A172 (cell line): Measurements from ENCODE around the gene SUN2. TPM values are rescaled to one million over a fixed set of nuclear protein-coding genes. Genes with fewer than 3 reads are reported as not detected.

Experiments used
- DNase-seq: peaks from one replicate; pipeline ENCODE4 v3.0.0-alpha.2; 2015; ENCODE audit warnings: low spot score
- total RNA-seq: library from RNA; depleted of rRNA; stranded (reverse); fragments of >200 nt; shearing (Covaris generic); gene quantifications from 2 replicates; pipeline ENCODE4 v1.2.3, GENCODE V29; 2014

SUN2 gene
- total RNA-seq, 1 experiment from 2014 or later, result 61.3 TPM

DNA sequence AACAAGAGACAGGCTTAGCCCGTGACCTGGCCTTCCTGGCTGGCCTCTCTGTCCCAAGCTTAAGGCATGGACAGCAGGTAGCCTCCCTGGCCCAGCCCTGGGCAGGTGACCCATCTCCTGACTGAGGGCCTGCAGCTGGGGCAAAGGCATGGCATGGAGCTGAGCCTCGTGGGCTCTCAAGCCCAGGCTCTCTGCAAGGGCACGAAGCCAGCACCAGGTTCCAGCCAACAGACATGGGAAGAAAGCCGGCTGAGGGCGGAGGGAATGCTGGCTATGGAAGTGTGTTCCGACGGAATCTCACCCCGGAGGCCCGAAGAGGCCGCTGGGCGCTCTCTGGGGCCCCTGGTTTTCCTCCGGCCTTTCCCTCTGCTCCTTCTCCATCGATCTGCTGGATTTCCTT lies 25.2 kb upstream of the SUN2 start:
- DNase-seq, result no peak

DNA sequence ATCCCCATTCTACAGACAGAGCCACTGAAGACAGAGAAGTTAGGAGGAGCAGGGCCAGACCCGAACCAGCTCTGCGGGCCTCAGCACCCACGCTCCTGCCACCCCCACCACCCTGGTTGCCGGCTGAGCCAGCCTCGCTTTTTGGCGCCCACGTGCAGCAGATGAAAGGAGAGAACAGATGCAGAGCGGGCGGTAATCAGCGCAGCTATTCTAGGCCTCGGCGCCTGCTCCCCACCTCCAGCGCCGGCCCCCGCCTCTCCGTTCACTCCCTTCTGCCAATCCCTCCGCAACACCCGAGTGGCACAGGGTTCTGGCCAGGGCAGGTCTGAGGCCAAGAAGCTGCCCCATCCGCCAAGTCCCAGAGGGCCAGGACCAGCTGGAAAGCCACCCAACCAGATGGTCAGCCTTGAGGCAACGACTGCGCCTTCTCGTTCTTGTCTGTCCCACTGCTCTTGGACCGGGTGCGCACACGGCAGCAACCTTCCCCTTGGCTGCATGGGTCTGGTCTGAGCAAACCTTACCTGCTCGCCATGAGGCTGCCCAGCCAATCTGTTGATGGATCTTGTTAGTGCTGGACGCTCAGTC lies 21.4 kb upstream of the SUN2 start:
- no peak for DNase-seq

DNA sequence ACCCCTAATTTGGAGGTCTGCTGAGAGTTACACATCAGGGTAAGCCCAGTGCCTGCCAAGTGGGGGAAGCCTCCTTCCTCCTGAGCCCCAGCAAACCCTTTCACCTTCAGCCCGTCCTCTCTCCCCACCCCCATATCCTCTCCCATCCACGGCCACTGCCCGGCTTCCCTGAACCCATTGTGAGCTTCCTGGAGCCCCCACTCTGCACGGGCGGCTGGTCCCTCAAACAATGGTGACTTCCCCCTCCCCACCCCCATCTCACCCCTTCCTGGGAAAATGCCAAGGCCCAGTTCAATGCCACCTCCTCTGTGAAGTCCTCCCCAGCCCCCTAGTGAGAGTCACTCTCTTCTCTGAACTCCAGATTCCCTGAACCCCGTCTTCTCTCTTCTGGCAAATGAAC lies 20.3 kb upstream of the SUN2 start:
- DNase-seq, result no peak

DNA sequence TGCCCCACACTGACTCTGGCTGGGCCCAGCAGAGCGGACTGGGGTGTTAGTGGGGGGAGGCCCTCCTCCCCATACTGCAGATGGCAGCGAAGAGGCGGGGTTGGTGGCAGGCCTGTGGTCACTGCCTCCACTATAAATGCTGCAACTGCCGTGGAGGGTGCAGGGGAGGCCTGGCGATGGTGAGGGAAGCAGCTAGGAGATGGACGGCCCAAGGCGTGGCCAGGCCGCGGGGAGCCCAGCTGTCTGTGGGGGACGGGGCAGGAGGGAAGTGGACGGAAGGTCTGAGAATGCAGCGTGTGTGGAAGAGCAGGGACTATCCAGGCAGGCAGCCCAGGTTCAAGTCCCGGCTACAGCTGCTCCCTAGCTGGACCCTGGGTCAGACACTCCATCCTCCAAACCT lies 19.9 kb upstream of the SUN2 start:
- DNase-seq, result no peak

DNA sequence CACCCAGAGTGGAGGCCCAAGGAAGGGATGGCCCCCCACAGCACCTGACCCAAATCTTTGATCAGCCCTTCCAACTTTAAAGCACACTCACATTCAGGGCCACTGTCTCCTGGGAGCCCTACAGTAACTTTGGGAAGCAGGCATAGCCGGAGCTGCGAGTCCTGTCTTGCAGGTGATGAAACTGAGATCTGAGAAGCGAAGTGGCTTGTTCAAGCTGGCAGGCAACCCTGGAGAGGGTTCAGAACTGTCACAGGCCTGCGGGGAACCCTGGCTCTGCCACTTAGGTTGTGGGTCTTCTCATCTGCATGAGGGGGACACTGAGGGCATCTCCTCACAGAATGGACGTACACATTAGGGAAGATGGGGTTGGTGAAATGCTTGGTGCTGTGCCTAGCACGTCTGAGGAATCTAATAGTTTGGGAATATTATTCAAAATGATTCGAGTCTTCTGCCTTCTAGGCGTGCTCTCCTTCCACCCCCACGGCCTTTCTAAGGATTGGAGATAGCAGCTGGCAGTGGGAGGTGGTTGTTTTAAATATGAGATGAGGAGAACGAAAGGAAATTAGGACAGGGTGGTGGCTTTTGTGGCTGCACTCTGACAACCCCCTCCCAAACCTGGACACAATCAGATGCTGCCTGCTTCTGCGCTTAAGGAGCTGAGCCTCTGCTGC lies 18.8 kb upstream of the SUN2 start:
- no peak for DNase-seq

DNA sequence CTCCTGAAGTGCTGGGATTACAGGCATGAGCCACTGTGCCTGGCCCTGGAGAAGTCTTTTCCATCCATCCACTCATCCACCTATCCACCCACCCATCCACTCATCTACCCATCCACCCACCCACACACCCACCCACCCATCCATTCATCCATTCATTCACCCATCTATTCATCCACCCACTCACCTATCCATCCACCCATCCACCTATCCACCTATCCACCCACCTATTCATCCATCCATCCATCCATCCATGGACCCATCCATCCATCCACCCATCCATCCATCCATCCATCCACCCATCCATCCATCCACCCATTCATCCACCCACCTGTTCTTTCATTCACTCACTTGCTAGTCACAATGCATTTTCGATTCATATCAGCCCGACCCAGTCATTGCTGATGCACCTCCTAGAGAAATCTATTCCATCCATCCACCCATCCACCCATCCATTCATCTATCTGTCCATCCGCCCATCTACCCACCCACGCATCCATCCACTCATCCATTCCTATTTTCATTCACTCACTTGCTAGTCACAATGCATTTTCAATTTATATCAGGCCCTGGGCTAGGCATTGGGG lies 17.7 kb upstream of the SUN2 start:
- no peak for DNase-seq

DNA sequence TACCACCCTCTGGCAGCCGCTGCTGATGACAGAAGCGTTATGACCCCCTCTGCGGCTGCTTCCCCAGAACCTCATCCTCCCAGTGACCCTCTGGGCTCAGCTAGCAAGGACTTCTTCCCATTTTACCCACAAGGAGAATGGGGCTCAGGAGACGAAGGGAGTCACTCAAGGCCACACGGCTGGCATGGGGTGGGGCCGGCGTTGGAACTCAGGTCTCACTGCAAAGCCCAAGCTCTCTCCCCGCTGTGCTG lies 16.8 kb upstream of the SUN2 start:
- DNase-seq, result no peak

DNA sequence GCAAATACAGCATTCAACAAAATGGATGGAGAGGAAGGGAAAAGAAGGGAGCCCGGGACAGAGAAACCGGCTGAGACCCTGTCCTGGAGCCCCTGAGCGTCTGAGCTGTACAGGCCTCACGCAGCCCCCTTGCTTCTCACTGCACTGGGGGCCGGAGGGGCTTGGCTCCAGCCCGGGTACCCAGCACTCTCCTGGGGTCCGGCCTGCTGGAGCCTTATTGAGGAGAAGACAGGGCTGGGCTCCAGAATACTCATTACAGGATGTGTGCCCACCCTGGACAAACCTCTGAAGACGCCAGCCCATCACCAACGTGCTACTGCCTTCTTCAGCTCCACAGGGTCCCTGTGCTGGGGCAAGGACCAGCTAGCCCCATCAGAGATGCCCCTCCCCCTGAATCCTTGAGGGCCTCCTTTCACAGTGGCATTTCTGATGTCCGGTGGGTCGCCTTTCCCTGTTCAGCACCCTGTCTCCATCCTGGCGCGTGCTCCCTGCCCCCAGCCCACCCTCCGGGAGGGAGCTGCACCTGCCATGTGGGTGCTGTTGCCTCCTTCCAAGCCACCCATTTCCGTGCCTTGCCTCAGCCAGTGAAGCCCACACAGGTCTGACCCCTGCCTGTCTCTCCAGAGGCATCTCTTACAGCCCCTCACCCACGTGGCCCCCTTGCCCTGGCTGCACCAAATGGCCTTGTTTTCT lies 14.6 kb upstream of the SUN2 start:
- no peak for DNase-seq

DNA sequence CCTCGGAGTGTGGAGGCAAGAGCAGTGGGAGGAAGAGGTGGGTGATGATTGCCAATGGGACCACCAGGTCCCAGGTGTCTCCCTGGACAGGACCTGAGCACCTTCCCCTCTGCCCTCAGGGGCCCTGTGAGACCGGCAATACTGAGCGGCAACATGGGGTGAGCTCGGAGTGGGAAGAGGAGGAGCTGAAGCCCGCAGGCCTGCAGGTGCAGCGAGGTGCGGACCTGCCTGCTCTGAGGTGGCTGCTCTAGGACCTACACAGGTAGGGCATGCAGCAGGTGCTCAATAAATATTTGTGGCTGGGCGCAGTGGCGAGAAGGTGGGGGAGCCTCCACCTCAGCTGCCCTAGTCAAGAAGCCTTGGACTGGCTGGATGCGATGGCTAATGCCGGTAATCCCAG lies 12.2 kb upstream of the SUN2 start:
- DNase-seq, result no peak

DNA sequence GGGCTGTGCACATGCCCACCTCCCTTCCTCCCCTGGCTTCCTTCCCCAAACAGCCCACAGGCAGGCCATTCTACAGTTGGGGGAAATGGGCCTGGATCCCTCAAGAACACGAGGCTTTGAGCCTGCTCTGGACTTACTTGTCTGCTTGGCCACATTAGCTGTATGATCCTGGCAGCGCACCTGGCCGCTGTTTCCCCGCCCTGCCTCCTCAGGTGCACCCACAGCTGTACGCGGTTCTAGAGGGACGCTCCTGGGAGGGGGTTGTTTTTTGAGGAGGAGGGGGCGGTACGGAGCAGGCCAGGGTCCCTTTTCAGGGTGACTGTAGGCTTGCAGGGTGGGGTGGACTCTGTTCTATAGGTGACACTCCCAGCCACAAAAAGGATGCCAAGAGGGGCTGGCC lies 11.5 kb upstream of the SUN2 start:
- DNase-seq, result no peak

DNA sequence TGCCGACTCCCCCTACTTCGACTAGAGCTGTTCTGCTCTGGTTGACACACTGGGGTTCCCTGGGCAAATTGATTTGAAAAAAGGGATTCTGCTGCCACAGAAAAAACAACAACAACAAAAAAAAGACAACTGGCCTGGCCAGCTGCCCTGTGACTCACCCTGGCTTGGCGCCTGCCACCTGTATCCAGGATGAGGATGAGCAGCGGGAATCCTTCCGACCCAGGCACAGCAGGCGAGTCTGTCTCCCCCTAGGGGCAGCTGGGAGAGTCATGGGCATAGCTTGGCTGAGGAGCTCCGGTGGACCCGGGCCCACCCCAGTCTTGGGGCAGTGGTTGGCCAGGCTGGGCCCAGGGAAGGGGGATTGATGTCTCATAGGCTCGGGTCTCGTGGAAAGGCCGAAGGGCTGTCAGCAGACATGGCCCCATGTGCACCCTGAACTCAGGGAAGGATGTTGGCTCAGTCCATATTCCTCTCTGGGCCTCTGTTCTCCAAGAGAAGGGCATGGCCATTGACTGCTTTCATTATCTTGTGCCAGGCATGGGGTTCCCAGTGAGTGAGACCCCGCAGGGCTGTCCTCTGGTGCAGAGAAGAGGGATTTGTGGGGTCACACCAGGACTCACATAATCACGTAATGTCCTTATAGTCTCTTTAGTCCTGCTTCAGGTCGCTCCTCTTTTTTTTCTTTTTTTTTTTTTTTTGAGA lies 10.4 kb upstream of the SUN2 start:
- DNase-seq, result peak; percentile 75

DNA sequence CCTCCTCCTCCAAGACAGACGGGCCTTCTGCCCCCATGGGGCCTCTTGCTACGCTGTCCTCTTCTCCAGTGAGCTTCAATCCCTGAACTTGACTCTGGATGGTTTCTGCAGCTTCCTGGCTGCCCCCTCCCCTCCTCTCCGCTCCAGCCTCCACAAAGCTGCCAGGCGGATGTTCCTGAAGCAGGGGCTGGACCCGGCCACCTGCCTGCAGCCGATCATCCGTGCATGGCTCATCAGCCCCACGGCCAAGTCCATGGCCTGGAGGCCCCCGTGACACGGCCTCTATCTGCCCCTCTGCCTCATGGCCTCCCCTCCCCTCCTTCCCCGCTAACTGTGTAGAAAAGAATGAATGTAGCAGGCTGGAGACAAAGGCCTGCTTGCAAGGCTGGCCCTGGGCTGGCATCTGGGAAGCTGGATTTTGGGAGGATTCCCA lies 6.8 kb upstream of the SUN2 start:
- no peak for DNase-seq

DNA sequence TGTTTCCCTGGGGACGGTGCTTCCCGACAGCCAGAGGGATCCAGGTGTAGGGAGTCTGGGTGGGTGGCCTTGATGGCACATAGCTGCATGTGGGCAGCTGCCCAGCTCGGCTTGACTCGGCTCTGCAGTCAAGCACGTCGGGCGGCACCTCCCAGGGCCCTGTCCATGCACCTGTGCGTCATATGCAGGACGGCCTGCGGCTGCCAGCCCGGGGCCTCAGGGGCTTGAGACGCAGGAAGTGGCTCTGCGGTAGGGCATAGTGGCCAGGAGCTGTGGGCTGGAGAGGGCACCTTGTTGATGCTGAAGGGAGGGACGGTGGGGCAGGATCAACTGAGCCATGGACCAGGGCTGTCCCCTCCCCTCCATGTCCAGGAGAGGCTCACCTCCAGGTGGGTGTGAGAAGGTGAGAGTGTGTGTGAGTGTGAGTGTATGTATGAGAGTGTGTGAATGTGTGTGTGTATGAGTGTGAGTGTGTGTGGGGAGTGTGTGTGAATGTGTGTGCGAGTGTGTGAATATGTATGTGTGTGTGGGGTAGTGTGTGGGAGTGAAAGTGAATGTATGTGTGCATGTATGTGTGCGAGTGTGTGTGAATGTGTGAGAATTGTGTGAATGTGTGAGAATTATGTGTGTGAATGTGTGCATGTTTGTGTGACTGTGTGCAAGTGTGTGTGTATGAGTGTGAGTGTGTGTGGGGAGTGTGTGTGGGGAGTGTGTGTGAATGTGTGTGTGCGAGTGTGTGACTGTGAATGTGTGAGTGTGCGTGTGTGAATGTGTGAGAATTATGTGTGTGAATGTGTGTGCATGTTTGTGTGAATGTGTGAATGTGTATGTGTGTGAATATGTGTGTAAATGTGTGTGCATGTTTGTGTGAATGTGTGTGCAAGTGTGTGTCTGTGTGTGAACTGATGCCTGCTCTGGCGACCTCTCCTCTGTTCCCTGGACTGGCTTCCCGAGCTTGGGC lies 5.7 kb upstream of the SUN2 start:
- no peak for DNase-seq

DNA sequence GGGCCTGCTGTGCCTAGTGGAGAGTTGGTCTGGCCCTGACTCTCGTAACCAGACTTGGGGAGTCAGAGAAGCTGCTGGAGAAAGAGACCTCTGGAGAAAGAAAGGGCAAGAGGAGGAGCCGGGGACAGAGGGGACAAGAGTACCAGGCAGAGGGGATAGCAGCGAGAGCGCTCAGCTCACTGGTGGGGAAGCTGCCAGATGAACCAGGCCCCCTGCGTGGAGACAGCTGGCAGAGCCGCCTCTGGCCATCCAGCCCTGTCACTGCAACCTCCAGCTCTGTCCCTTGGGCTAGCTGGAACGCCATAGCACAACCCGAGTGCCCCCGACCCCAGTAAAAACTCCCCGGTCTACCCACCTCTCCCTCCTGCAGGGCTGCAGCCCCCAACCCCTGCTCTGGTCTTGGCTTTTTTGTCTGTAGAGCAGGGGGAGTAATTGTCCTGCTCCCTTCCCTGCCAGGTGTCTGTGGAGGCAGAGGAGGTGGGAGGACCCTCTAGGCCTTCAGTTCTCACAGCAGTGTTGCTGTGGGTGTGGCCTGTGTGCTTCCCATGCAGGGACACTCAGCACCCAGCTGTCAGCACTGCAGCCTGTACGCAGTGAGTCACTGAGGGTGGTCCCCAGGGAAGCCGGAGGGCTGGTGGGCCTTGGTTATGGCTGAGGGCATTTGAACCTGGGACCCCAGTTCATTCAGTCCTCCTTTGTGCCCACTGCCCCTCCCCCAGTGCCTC lies 4.8 kb upstream of the SUN2 start:
- peak; percentile 26 for DNase-seq

DNA sequence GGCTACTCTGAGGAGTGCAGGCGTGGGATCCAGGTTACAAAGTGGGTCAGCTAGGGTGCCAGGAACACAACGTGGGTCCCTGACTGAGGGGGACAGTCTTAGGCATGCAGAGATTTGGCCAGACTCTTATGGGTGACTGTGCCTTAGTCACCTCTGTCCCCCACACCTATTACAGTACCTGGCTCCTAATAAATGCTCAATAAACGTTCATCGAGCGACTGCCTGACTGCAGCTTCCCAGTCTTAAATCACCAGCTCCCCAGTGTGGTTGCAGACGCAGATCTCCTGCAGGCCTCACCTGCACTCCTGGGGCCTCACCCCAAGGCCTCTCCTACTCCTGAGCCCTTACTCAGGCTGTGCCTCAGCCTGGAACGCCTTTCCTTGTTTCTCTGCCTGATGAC lies 3.2 kb upstream of the SUN2 start:
- DNase-seq, result no peak

DNA sequence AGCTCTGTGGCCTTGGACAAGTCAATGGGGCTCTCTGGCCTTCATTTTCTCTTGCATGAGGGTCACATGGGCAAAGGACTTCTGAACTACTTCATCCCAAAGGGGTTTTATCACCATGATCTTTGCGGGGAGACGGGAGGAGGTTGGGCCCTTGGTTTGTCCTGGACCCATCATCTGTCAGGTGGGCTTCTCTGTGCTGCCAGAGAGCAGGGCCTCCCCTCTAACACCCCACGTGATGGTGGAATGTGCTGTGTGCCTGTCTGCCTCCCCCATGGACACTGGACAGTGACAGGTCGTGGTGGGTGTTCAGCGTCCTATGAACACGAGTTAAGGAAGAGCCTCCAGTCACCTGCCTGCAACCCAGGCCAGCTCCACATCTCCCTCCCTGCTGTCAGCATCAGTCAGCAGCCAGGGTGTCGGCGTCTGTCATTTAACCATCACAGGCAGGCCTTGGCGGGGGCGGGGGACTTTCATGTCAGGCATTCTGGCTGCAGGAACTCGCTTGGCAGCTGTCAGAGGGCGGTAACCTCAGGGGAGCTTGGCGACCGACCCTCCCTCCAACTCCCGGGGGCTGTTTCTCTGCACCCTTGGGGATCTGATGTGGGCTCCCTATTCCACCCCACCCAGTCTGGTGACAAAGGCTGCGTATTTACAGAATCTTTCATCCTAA lies 2.6 kb upstream of the SUN2 start:
- no peak for DNase-seq

DNA sequence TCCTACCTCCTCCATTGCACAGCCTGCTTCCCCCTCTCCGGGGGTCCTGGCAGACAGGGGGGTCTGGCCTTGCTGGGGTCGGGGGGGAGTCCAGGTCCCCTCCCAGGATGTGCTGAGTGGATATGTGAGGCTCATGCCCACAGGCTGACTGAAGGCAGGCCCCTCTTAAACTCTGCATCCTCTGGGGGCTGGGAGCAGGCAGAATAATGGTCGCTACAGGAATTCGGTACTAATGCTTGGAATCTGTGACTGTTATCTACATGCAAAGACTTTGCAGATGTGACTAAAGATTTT lies 1.6 kb upstream of the SUN2 start:
- DNase-seq, result no peak

DNA sequence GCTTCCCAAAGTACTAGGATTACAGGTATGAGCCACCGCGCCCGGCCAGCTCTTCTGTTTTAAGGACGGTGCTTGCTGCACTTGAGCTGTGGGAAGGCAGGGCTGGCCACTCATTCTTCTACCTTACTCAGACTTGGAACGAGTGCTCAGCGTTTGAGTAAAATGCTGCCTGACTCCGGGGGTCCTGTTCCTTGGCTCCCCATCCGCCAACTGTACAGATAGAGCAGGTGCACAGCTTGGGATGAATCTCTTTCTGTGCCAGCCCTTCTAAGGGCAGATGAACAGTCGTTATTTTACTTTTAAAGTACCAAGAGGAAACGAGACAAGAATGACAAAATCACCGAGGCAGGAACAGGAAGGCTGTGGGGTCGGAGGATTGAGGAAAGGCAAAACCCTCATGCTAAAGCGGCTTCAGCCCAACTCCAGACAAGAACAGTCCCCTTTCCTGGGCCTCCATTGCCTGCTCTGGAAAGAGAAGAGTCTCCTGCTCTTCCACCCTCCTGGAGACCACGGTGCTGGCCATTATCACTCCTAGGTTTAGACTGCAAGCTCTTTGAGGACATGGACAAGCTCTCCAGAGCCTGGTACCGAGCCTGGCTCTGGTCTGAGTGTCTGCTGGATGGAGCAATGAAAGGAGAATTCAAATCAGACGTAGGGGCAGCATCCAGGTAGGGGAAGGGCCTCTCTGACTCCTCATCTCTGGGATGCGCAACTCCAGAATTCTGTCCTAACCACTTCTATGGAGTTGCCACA lies 1.1 kb upstream of the SUN2 start:
- no peak for DNase-seq

DNA sequence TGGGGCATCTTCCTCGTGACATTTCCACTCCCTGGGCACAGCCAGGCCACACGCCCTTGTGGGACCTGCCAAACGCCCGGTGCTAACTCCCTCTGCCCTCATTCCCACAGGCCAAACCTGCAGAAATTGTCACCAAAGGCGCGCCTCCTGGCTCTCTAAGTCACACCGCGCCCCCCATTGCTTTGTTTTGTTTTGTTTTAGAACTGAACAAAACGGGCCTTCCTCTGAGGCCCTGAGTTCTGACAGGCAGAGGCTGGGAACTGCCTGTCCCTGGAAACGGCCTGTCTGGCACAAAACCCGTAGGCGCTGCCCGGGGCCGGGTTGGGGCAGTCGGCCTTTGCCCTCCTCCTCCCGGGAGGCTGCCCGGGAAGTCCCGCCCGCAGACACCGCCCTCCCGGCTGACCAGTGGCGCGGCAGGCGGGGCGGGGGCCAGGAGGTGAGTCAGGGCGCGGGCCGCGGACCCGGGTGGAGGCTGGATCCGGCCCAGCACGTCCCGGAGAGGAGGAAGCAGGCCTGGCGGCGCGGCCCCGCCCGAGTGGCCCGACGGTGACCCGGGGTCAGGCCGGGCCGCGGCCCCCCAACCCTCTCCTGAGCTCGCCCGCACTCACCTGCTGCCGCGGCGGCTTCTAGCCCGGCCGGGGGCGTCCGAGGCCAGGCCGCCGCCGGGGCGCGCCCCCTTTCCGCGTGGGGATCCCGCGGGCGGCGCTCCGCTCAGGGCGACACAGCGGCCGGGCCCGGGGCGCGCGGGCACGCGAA lies 465 bp downstream of the SUN2 start:
- DNase-seq, result peak; percentile 63
